ENCODE data around the gene ARHGDIA.

ARHGDIA gene

DNA sequence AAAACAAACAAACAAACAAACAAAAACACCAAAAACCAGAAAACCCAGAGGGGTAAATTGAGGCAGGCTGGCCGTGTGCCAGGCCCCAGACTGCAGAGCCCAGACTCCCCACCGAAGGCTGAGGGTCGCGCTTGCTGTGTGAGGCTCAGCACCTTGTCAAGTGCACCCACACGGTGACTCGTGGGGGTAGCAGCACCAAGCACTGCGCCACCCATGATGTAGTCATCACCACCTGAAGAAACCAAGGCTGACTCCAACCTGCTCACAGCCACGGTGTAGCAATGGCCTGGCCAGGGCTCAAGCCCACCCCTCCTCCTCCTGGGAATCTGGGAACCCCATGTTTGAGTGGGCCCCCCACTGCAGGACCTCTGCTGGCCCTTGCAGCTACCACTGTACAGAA is 50.0 kb downstream of the ARHGDIA start:
- DNase-seq, result no peak

GRCh38 chr17:81819708-81820107 is 51.4 kb downstream of the ARHGDIA start:
- no peak for DNase-seq

GRCh38 chr17:81817758-81818147 is 53.4 kb downstream of the ARHGDIA start:
- no peak for DNase-seq
